ENCODE results near the gene VPS37D. TPM values are rescaled to one million over a fixed set of nuclear protein-coding genes. Genes with fewer than 3 reads are reported as not detected.
"Not testable (repeated sequence)": the region's sequence is repeated elsewhere in the genome, so short reads cannot be mapped to it uniquely, and the experiment has no call there.

VPS37D gene
- total RNA-seq, 1 experiment from 2014 or later = 12.9 TPM

GRCh38 chr7:73671322-73671661 lies 3.7 kb downstream of the VPS37D start:
- DNase-seq (ENCODE audit: low read depth) = no peak
- in situ Hi-C loops (cut with HindIII; ENCODE audit: low pct_unique_long_range_greater_than_20kb, low sequenced_read_pairs) = no loop called here

DNA sequence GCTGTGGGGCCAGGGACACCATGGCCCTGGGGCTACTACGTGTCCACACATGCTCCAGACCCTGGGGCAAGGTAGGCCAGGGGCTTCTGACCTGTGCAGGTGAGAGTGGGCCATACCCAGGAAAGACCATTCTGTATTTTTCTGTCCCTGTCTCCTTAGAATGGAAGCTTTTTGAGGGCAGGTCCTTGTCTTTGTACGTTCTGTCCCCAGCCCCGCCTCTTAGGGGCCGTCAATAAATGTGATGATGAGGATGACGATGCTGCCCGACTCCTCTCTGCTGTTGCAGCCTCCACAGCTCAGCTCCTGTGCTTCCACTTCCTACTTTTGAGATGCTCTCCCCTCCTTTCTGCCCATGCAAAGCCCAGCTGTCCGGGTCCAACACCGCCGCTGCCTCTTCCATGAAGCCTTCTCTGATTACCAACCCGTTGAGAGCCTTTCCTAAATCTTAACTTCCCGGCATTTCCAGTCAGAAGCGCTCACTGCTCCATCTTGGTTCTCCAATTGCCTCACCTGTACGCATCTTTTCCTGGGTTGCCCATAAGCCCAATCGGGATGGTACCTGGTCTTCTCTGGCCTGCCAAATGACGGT lies 4.3 kb downstream of the VPS37D start:
- in situ Hi-C loops (cut with HindIII; ENCODE audit: low pct_unique_long_range_greater_than_20kb, low sequenced_read_pairs) = no loop called here

DNA sequence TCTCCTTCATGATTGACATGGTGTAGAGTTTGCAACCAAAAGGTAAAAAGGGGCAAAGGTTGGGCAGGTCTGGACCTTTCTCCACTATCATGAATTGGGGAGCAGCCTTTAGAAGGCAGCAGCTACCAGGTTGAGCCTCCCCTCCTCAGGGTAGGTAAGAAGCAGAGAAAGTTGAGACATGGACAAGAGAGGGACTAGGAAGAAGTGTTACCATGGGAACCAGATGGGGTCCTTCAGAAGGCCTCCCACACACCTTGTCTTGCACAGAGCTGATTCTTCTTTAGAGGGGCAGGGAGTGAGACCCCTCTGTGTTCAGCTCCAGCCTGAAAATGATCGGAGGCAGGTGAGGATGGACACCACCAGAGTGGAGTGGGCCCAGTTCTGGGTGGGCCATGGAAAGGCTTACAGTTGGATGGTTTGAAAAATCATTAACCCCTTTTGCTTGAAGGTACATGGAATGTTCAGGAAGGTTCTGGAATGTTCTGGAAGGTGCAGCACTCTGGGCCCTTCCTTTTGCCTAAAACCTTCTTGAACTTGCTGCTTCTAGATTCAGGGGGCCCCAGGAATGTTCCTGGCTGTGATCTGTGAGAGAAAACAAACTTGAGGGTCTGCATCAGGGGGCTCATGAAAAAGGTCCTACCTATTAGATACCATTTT lies 7.0 kb downstream of the VPS37D start:
- no peak for DNase-seq (ENCODE audit: low read depth)
- in situ Hi-C loops (cut with HindIII; ENCODE audit: low pct_unique_long_range_greater_than_20kb, low sequenced_read_pairs) = no loop called here

More for the DNA sequence above, 4.3 kb downstream of the VPS37D start:
- no peak for DNase-seq (ENCODE audit: low read depth)

GRCh38 chr7:73676062-73676461 lies 8.4 kb downstream of the VPS37D start:
- in situ Hi-C loops (cut with HindIII; ENCODE audit: low pct_unique_long_range_greater_than_20kb, low sequenced_read_pairs); DNase-seq (ENCODE audit: low read depth): not testable (repeated sequence)

GRCh38 chr7:73678862-73679261 lies 11.2 kb downstream of the VPS37D start:
- no peak for DNase-seq (ENCODE audit: low read depth)

GRCh38 chr7:73679709-73680108 lies 12.1 kb downstream of the VPS37D start:
- in situ Hi-C loops (cut with HindIII; ENCODE audit: low pct_unique_long_range_greater_than_20kb, low sequenced_read_pairs) = no loop called here
- no peak for DNase-seq (ENCODE audit: low read depth)

More at GRCh38 chr7:73678862-73679261, 11.2 kb downstream of the VPS37D start:
- in situ Hi-C loops (cut with HindIII; ENCODE audit: low pct_unique_long_range_greater_than_20kb, low sequenced_read_pairs) = no loop called here

DNA sequence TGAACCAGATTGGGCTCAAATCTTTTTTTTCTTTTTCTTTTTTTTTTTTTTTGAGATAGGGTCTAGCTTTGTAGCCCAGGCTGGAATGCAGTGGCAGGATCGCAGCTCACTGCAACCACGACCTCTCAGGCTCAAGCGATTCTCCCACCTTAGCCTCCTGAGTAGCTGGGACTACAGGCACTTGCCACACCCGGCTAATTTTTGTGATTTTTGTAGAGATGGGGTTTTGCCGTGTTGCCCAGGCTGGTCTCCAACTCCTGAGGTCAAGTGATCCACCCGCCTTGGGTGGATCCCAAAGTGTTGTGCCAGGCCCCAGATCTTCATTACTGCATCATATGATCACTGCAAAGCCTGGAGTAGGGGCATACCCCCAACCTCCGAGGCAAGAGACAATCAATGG lies 12.9 kb downstream of the VPS37D start:
- in situ Hi-C loops (cut with HindIII; ENCODE audit: low pct_unique_long_range_greater_than_20kb, low sequenced_read_pairs) = no loop called here
- no peak for DNase-seq (ENCODE audit: low read depth)

DNA sequence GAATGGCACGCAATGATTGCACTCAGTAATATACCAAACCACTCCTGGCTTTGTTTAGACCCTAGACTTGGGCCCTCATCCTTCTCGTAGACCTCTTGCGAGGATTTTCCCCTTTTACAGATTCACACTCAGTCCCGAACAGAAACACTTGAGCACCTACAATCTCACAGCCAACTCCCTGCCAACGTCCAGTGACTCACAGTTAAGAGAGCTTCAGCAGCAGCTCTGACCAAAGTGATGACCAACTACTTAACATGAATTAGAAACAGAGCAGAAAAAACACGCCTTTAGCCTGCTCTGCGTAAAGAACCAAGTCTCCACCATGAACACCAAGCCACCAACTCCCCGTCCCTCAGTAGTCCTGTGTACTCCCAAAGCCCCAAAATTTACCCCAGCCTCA lies 13.4 kb downstream of the VPS37D start:
- DNase-seq (ENCODE audit: low read depth) = no peak

DNA sequence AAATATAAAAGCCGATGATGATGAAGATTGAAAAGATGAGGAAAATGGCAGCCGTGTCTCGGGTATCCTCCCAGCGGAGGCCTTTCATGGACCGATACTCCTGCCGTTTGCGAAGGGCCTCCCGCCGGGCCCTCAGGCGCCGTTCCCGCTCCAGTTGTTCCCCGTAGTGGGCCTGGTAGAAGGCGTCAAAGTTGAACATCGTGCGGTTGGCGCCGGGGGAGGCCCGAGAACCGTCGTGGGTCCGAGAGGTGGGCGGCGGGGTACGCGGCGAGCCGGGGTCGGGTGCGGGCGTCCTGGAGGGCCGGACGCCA lies 15.1 kb downstream of the VPS37D start:
- in situ Hi-C loops (cut with HindIII; ENCODE audit: low pct_unique_long_range_greater_than_20kb, low sequenced_read_pairs) = no loop called here
- DNase-seq (ENCODE audit: low read depth) = no peak

More for the DNA sequence above, 13.4 kb downstream of the VPS37D start:
- in situ Hi-C loops (cut with HindIII; ENCODE audit: low pct_unique_long_range_greater_than_20kb, low sequenced_read_pairs) = no loop called here

GRCh38 chr7:73683056-73683787 lies 15.6 kb downstream of the VPS37D start, which contains the start of the genes BUD23 and DNAJC30:
TSS of gene BUD23 (plus strand) at chr7:73683597. CDS start at chr7:73683626, 29 bp downstream.
TSS of gene DNAJC30 (minus strand) at chr7:73683453. CDS start at chr7:73683423, 30 bp downstream.
- in situ Hi-C loops (cut with HindIII; ENCODE audit: low pct_unique_long_range_greater_than_20kb, low sequenced_read_pairs) = no loop called here
- peak; percentile 87 for DNase-seq (ENCODE audit: low read depth)

DNA sequence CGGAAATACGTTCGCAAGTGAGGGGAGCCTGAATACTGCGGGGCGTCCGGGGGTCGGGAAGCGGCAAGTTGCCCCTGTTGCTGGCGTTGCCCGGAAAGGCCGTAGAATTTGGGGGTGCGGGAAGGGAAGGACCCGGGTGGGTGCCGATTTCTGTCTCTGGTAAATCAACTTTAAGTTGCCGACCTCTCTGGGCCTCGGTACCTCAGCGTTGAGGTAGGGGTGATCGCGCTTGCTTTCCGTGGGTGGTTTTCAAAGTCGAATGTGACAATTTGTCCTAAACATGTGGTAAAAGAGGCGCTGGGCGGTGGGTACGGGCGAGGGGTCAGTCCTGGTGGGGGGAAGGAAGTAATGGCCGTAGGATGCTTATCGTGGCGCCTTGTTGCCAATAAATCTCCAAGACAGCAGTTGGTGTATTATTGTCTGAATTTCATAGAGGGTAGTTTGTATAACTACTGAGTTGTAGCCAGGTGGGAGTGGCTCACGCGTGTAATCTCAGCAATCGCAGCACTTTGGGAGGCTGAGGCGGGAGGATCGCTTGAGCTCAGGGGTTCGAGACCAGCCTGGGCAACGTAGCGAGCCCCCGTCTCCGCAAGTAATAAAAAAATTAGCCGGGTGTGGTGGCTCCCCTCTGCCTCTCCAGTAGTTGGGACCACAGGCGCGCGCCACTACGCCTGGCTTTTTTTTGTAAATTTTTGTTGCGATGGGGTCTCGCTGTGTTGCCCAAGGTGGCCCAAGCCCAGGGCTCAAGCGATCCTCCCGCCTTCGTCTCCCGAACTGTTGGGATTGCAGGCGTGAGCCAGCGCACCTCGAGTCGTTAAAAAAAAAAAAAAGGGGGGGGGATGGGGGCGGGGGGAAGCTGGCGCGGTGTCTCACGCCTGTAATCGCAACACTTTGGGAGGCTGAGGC lies 16.4 kb downstream of the VPS37D start:
- no peak for DNase-seq (ENCODE audit: low read depth)
- in situ Hi-C loops (cut with HindIII; ENCODE audit: low pct_unique_long_range_greater_than_20kb, low sequenced_read_pairs) = no loop called here

DNA sequence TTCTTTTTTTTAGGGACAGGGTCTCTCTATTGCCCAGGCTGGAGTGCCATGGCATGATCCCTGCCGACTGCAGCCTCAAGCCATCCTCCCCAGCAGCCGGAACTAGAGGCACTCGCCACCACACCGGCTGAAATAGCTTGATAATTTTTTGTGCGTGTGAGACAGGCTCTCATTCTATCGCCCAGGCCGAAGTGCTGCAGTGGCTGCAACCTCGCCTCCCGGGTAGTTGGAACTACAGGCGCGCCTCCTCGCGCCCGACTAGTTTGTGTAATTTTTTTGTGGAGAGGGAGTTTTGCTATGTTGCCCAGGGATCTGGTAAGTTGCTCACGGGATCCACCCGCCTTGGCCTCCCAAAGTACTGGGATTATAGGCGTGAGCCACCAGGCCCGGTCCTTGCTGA lies 17.7 kb downstream of the VPS37D start:
- DNase-seq (ENCODE audit: low read depth) = no peak
- in situ Hi-C loops (cut with HindIII; ENCODE audit: low pct_unique_long_range_greater_than_20kb, low sequenced_read_pairs) = no loop called here

DNA sequence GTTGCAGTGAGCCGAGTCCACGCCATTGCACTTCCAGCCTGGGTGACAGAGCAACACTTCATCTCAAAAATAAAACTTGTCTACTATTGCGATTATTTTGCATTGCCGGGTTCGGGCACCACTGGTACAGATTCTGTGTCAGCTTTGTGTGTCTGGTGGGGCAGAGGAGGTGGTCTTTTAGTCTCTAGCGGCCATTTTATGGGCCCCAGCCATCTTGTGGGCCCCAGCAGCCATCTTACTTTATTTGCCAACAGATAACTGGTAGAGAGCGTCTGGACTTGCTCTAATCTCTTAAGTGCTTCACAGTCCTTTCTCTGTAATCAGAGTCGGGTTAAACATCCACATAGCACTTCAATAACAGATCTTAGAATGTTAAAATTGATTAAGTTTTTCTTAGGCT lies 20.7 kb downstream of the VPS37D start:
- in situ Hi-C loops (cut with HindIII; ENCODE audit: low pct_unique_long_range_greater_than_20kb, low sequenced_read_pairs) = no loop called here

GRCh38 chr7:73690646-73691045 lies 23.0 kb downstream of the VPS37D start:
- DNase-seq (ENCODE audit: low read depth) = no peak
- in situ Hi-C loops (cut with HindIII; ENCODE audit: low pct_unique_long_range_greater_than_20kb, low sequenced_read_pairs) = no loop called here

More for the DNA sequence above, 20.7 kb downstream of the VPS37D start:
- DNase-seq (ENCODE audit: low read depth) = no peak

DNA sequence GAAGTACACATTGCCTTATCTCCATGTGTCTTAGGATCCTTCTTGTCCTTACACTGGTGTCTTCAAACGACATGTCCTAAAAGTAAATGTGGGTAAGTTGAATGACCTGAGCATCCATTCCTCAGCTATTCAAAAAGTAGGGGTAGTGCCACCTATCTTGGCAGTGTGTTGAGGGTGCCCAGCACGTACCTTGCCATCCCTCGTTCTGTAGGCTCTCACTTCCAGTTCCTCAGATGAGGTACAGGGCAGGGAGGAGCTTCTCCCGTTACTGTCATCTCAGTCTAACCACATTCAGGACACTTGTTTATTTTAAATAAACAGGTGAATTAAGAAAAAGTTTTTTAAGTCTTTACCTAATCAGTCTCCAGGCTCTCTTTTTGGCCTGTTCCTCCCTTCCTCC lies 28.7 kb downstream of the VPS37D start:
- no peak for DNase-seq (ENCODE audit: low read depth)
- in situ Hi-C loops (cut with HindIII; ENCODE audit: low pct_unique_long_range_greater_than_20kb, low sequenced_read_pairs) = no loop called here

DNA sequence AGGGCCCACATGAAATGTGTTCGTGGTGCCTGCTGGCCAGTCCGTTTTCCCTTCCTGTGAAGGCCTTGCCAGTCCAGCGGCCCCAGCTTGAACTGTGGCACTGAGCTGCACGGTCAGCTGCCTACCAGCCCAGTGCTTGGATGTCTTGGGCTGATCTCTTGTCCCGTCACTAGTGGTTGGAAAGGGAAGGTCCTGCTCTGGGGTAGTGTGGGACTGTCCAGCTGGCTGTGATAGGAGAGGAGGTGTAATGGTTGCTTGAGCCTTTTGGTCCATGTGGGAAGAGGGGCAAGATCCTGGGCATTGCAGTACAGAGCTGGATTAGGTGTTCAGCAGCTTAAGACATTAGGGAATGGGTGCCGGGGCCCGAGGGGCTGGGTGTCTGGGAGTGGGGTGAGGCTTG lies 30.8 kb downstream of the VPS37D start:
- in situ Hi-C loops (cut with HindIII; ENCODE audit: low pct_unique_long_range_greater_than_20kb, low sequenced_read_pairs) = no loop called here

DNA sequence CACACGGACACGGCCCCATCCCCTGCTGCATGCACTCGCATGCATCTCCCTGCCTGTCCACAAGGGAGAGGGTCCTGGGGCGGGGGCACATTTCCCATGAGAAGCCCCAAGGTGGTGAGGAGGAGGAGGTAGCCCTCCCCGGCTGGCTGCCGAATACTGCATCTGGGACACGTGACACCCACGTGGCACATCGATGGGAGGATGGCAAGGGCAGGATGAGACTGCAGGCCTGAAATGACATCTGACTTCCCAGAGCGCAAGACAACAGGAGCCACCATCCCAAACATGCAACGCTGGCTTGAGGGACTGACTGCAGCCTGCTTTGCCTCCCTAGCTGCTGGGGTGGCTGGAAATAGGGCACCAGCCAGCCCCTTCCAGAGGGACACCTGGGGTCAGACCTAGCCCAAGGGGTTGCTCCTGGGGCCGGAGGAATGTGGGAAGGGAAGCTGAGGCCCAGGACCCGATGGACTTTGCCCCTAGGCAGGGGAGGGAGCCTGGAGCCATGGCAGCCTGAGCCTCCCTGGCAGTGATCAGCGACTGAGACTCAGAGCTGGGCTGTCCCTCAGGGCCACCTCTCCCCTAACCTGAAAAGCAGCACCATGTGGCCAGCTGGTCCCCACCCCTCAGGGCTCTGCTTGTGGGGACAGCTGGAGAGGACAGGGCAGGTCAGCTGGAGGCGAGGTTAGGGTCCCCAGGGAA lies 31.9 kb downstream of the VPS37D start:
- in situ Hi-C loops (cut with HindIII; ENCODE audit: low pct_unique_long_range_greater_than_20kb, low sequenced_read_pairs) = no loop called here
- DNase-seq (ENCODE audit: low read depth) = no peak

More for the DNA sequence above, 30.8 kb downstream of the VPS37D start:
- no peak for DNase-seq (ENCODE audit: low read depth)

- in situ Hi-C loops (cut with HindIII; ENCODE audit: low pct_unique_long_range_greater_than_20kb, low sequenced_read_pairs) = no loop called here
- DNase-seq (ENCODE audit: low read depth) = no peak
Measured at GRCh38 chr7:73700069-73700423, 32.4 kb downstream of the VPS37D start.

Measured in Caki2 (cell line).